Activated naive CD4-positive, alpha-beta T cell (primary cell): Measurements from ENCODE around the gene HRH1.
"Not testable (repeated sequence)": the region's sequence is repeated elsewhere in the genome, so short reads cannot be mapped to it uniquely, and the experiment has no call there.

Experiments
- DNase-seq, 4 experiments: peaks; one replicate each; lab custom pipeline; 2025; lab: John Stamatoyannopoulos, UW

The HRH1 gene

DNA sequence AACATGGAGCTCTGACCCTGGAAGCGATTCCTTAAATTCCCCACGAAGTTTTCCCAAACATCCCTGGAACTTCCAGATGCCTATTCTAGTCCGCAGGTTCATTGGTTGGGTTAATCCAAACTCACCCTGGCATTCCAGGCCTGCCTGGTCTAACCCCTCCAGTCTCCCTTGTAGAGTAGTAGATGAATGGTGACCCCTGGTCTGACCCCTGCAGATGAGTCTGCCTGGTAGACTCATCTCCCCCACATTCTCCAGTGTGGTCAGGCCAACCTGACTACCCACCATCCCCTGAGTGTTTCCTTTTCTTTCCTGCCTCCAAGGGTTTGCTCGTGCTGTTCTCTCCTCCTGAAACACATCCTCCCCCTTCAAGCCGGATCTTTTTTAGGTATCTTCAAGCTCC, 10.8 kb upstream of the HRH1 start:
- DNase-seq, result no peak

DNA sequence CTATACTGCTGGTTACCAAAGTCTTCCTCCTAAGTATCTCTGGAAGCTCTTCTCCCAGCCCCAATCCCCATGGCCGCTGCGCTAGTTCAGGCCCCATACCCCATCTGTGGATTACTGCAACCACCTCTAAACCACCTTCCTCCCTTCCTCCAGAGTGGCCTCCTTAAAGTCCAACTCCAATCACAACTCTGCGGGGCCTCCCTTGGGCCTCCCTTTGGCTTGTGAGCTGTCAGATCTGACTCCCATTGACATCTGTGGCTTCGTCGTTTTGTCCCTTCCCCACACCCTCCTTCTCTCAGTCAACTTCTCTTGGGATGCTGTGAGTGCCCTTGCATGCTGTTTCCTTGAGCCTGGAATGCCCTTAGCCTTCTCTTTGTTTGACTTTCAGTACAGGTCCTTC, 9.3 kb upstream of the HRH1 start:
- DNase-seq, result no peak

DNA sequence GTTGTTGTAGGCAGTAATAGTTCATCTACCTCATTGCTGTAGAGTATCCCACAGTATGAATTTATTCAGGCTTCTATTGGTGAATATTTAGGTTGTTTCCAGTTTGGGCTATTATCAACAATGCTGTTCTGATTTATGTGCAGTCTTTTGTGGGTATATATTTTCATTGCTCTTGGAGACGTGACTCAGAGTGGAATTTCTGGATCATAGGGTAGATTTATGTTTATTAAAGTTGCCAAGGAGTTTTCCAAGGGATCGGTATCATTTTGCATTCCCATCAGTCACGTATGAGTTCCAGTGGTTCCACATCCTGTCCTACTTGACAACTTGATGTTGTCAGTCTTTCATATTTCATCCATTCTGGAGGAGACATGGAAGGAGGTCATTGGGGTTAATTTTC, 8.4 kb upstream of the HRH1 start:
- DNase-seq, result no peak

DNA sequence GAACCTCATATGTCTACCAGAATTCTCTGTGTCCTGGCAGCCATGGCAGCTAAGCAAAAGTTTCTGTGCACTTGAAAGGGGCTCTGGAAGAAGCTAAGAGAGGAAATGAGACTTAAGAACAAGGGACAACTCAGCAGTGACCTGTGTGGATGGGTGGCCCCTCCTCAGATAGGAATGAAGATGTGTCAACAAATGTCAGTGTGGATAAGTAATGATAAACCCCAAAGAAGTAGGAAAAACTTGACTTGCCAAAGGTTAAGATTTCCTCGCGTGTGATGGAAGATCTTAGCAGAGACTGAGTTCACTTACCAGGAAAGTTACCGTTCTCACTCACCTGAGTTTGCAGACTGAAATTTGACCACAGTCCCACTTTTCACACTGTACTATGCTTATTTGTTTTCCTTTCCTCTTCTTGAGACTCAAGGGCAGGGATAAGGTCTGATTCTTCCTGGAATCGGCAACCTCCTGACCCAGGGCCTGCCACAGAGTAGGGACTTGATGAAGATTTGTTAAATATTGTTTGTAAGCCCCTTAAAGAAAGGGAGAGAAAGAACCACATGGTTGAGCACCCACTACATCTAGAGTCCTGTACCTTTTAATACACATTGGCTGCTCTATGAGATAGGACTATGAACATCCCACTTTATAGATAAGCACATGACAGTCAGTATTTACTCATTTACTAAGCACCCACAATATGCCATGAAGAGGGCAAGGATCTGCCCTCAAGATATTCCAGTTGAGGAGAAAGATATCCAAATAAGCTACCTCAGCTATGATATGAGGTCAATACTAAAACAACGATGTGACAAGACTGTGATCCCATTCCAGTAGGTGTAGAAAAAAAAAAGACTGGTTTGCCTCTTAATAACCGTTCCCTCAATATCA, 7.3 kb upstream of the HRH1 start:
- DNase-seq, result no peak

DNA sequence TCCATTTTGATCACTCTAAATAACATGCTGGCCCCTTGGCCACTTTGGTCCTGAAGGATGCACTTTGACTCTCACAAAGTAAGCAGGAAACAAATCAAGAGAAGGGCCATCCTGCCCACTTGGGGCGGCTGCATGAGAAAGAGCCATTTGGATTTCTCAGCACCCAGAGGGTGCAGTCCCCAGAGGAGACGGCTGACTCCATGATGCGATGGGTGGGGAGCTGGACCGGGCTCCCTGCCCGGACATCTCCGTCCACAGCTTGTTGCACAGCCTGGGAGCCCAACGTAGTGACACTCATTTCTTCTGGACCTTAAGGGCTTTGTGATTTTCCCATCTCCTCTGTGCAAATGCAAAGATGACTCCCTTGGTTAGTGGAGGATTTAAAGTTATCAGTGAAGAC, 4.0 kb upstream of the HRH1 start:
- no peak for DNase-seq

DNA sequence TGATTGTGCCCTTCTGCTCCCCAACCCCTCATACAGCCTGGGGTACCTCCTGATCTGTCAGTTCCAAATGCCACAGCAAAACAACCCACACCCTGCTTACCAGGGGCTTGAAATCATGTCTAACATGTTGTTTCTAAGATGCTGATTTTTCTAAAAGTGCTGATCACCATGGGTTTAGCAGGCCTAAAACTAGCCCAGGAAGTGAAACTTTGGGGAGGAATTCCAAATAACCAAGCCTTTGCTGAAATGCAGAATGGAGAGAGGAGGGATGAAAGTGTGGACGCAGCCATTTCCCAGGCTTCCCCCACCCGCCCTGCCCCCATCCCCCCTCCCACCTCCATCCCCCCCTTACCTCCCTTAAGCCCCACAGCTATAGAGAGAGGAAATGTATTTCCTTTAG, 2.0 kb upstream of the HRH1 start:
- DNase-seq, result no peak

DNA sequence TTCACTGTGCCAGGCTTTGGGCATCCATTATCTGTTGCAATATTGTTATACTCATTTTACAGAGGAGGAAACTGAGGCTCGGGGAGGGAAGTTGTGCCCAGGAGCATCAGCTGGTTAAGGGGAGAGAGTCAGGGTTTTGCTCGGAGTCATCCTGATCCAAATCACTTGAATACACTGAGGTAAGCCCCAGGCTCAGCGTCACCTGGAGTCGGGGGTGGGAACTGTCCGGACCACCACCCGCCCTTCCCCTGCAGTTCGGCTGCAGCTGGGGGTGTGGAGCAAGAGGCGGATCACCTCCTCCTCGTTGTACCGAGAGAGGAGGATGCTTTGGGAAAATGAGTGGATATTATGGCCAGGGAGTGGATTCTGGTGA, 646 bp downstream of the HRH1 start:
- no peak for DNase-seq

DNA sequence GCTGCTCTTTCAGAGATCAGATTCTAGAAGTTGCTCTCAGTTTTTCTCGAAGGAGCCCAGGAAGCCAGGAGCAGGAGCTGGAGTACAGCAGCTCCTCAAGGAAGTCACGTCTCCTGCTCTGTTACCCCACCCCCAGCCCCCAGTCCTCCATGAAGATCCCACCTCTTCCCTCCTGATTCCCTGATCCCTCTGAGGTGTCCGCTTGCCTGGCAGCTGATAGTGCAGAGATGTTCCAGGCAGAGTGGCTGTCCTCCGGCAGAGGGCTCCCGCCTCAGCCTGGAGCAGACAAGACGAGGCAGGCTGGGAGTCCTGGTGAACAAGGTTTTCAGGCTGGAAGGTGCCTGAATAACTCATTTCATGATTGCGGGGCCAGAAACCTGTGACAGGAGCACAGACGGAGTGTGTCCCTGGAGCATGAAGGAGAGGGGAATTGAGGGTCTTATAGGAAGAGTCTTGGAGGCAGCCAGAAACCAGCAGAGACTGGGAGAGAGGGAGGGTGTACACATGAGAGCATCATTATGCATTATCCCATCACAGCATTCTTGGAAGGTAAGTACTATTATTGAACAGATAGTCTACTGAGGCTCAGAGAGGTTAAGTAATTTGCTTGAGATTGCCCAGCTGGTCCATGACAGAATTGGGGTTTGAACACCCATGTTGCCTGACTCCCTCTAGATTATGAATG, 1.2 kb downstream of the HRH1 start:
- DNase-seq, result no peak

DNA sequence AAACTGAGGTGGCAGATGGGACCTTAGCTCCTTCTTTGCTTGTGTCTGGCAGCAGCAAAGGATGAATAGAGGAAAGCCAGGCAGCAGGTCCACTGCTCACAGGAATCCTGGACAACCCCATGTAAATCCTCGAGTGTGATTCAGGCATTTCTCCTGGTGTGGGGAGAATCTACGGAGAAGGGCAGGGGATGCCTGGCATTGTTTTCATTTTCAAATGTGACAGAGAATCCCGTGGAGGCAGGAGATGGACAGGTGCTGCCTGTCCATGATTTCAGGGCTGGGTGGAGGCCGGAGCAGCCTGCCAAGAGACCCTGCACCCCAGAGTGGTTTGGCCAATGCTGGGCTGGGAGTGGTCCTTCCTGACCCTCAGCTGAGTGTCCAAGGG, 1.7 kb downstream of the HRH1 start:
- no peak for DNase-seq

DNA sequence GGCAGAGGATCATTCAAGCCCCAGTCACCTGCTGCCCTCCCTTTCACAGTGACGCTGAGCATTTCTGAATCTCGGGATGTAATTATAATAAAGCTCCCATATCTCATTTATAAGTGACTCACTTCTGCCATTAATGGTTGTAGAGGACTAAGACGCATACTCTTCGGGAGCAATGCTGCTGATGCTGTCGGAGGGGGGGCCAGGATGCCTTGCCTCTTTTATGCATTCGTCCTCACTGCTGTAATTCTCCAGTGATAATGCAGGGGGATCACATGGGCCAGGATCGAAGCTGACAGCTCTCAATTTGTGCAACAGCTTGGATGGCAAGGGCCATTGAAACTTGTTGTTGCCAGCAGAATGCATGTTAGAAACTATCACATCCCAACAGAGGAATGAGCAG, 3.1 kb downstream of the HRH1 start:
- no peak for DNase-seq

DNA sequence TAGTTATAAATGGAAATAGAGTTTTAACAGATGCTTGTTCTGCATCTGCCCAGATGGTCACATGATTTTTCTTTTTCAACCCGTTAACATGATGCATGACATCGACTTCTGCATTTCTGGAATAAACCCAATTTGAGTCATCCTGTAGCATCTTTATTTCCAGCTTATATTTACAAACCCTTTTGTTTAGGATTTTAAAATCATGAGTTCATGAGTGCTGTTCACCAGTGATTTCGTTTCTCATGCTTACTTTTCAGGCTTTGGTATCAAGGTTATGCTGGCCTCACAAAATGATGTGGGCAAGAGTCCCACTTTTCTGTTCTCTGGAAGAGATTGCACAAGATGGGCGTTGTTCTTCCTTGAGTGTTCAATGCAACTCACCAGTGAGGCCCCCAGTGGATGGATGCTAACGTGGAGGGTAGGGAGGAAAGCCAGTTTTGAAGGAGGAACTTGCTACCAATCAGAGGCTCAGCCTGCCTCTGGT, 5.2 kb downstream of the HRH1 start:
- DNase-seq, result no peak

DNA sequence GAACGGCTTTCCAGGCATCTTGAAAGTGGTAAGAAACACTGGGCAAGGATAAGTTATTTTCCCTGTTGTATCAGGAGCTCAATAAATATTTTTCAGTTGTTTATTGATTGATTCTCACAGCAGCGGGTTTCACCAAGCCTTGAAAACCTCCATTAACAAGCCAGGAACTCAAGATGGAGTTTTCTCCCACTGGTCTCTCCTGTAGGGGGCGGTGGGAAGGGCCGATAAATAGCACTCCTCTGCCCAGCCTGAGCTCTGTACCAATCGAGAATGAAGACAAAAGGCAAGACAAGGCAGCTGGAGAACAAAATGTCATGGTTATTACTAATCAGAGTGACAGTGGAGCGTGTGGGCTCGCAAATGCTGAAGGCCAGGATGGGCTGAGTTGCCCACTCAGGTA, 7.4 kb downstream of the HRH1 start:
- no peak for DNase-seq

DNA sequence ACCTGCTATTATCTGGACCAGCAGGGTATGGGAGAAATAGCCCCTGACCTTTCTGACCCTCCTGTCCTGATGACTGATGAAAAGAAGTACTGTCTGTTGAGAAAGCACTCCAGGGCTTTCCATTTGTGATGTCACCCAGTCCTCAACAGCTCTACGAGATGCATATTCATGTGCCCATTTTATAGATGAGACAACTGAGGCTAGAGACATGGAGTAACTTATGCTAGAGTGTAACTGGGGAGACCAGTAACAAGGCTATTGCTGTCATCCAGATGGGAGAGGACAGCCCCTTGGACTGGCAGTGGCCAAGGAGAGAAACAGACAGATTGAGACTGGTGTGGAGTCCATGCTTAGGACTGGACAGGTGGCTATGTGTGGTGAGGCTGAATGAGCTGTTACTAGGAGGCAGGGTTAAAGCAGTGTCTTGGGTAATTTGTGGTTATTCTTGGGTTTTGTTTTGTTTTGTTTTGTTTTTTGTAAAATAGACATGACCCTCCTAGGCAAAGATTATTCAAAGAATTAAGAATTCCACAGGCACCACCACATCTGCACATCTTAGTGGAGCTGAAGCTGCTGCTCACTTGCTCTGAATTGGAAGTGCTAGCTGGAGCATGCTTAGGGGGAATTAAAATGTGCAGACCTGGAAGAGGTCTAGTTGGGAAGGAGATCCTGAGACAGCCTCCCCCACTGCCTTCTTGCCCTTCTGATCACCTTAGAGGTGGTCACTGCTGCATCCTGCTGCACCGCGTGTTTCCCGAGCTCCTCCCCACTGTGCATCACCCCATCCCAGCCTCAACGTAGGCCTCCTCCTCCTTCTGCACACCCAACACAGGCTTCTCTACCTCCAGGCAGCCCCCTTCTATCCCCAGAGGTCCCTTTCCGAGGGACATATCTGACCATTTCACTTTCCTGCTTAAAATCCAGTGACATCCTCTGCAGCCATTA, 8.4 kb downstream of the HRH1 start:
- DNase-seq, result no peak

DNA sequence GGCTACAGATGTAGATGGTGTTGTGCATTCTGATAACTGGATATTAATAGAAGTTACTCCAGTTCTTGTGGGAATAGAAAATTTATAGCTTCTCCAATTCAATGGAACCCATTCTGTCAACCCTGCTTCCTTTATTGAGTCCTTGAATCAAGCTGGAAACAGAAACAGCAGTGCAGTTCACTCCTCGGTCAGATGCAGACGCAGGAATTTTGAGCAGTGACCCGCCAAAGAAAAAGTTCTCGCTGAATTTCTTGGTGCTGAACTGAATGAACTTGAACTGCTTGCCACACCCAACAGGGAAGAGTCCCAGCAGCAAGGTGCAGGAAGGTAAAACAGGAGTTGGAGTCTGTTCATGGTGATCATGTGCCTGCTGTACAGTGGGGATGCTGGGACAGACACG, 10.3 kb downstream of the HRH1 start:
- DNase-seq, result no peak

DNA sequence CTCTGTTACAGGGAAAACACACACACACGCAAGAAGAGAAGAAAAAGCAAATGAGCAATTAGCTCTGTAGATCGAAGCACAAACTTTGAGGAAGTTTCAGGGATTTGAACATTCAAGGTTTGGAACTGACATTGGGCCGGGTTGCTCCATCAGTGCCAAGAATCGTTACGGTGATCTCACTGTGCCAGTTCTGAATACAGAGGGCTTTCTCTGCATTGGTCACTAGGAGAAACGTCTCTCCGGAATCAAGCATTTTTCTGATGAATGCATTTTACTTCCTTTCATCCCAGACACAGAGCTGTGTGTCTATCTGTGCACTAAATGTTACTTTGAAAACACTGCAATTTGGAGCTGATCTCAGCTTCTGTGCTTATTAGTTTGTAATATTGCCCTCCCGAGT, 11.2 kb downstream of the HRH1 start:
- no peak for DNase-seq

DNA sequence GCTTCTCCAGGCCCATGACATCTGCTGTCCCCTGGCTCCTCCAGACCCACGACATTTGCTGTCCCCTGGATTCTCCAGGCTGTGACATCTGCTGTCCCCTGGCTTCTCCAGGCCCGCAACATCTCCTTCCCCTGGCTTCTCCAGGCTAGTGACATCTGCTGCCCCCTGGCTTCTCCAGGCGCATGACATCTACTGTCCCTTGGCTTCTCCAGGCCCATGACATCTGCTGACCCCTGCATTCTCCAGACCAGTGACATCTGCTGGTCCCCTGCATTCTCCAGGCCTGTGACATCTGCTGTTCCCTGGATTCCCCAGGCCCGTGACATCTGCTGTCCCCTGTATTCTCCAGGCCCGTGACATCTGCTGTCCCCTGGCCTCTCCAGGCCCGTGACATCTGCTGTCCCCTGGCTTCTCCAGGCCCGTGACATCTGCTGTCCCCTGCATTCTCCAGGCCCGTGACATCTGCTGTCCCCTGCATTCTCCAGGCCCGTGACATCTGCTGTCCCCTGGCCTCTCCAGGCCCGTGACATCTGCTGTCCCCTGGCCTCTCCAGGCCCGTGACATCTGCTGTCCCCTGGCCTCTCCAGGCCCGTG, 12.6 kb downstream of the HRH1 start:
- DNase-seq, result not testable (repeated sequence)

DNA sequence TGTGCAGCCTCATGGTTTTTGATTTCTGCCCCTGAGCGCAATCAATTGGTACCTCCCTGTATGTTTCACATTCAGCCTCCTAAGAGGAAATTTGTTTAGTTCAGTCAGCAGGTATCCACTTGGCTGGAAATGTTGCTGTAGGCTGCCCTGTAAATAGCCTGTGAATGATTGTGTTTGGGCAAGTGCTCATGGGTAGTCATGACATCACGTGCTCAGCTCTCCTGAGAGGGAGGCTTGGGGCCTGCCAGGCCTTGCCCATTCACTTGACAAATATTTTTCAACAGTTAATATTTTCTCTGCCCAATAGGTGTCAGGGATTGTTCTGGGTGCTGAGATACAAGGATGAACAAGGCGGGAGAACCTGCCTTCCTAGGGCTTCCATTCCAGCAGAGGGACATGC, 13.3 kb downstream of the HRH1 start:
- DNase-seq, result no peak

DNA sequence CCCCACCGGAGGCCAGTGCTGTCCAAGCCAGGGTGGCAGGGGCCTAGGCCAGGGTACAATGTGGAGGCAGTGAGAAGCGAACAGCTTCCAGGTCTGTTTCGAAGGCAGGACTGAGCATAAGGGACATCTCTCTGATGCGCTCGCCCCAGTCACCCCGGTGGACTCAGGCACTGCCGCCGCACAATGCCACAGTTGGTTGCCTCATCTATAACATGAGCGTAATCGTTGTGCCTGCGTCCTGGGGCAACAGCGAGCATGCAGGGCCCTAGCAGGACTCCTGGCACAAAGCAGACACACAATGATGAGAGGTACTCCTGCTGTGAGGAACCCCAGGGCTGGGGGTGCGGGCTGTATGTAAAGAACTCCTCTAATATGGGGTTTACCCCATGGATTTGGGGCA, 14.1 kb downstream of the HRH1 start:
- no peak for DNase-seq

DNA sequence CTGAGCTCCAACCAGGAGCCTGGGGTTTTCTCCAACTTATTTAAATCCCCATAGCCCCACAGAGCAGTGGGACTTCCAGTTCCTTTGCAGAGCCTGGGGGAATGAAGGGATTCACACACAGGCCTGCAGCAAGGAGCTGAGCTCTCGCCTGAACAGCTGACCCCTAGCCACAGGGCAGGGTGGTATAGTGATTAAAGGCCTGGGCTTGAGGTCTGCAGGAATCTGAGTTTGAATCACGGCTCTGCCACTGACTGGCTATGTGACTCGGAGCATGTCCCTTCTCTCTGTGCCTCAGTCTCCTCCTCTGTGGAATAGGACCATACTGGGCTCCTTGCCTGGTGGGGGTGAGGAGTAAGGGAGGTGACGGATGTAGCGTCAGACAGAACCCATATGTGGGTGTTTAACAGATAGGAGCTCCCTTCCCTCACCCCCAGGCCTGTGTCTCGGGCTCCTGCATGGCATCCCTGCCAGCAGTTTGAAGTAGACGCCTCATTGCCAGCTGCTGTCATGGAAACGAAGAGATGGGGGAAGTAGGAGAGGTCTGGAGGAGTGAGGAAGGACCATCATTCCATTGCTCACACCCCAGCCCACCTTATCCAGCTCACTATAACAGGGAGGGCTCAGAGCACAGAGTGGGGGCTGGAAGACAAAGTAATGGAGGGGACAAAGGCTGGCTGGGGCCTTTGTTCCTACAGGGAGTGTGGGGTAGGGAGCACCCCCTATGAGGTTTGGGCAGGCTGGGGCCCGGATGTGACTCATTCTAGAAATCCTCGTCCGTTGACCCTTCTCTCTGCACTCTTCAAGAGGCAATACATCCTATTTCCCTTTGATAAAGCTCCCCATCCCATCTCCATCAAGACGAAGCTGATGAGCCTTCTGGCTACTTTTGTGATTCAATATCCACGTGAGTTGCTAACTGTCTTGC, 14.8 kb downstream of the HRH1 start:
- DNase-seq, result no peak

DNA sequence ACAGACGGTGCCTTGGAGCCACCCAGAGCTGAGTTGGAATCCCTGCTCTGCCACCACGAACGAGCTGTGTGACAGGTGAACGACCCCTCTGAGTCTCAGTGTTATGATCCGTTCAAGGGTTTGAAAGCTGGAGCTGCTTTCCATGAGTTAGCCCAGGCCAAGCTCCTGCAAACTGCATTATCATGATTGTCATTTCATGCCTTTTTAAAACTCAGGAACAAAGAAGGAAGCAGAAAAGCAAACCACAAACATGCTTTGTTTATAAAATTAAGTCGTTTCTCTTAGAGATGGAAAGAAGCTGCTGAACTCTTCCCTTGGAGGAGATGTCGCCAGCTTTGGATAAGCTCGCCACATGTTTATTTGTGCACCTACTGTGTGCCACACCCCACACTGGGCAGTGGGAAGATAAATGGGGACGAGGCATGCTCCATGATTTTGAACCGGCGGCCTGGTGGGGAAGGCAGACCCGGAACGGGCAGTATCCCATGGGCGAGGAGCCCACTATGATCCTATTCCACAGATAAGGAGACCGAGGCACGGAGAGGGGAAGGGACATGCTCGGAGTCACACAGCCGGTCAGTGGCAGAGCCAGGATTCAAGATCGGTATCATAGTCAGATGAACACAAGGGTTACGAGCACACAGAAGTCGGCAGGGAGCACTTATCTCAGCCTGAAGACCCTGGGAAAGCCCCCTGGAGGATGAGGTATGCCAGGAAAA, 15.9 kb downstream of the HRH1 start:
- no peak for DNase-seq
